ENCODE results near the gene BHLHE23. TPM values are rescaled to one million over a fixed set of nuclear protein-coding genes. Genes with fewer than 3 reads are reported as not detected.

BHLHE23 gene
- total RNA-seq, 4 donors from 2014 or later: not detected

- H3K9me3 ChIP-seq: peaks cover 0 to 12% (median 10%) of the 10 kb centered on the region in 4 donors
- no peak for DNase-seq (ENCODE audit: extremely low spot score)
- no peak overlapping the region for H3K4me3 ChIP-seq
- WGBS: 45% methylated on average over 9 of the region's 12 CpGs
- H3K4me1 ChIP-seq: peaks cover 0 to 11% (median 6%) of the 10 kb centered on the region in 4 donors
- intact Hi-C loops (cut with DNase I): no loop called here
- H3K36me3 ChIP-seq: no peaks in the 10 kb centered on the region
- no peak overlapping the region for H3K27ac ChIP-seq (replicated peaks in 1 of 4)
- H3K27me3 ChIP-seq: peaks cover 0 to 95% (median 39%) of the 10 kb centered on the region in 4 donors
- TF ChIP-seq POLR2A (IDR thresholded peaks at IDR 0.05; ENCODE audit: low read depth) (no peak), POLR2AphosphoS5 (IDR thresholded peaks at IDR 0.05) (no peak), CTCF (IDR thresholded peaks at IDR 0.05) (no peak), EP300 (IDR thresholded peaks at IDR 0.05) (no peak)
Measured at GRCh38 chr20:63022501-63022900, 15.7 kb upstream of the BHLHE23 start.

DNA sequence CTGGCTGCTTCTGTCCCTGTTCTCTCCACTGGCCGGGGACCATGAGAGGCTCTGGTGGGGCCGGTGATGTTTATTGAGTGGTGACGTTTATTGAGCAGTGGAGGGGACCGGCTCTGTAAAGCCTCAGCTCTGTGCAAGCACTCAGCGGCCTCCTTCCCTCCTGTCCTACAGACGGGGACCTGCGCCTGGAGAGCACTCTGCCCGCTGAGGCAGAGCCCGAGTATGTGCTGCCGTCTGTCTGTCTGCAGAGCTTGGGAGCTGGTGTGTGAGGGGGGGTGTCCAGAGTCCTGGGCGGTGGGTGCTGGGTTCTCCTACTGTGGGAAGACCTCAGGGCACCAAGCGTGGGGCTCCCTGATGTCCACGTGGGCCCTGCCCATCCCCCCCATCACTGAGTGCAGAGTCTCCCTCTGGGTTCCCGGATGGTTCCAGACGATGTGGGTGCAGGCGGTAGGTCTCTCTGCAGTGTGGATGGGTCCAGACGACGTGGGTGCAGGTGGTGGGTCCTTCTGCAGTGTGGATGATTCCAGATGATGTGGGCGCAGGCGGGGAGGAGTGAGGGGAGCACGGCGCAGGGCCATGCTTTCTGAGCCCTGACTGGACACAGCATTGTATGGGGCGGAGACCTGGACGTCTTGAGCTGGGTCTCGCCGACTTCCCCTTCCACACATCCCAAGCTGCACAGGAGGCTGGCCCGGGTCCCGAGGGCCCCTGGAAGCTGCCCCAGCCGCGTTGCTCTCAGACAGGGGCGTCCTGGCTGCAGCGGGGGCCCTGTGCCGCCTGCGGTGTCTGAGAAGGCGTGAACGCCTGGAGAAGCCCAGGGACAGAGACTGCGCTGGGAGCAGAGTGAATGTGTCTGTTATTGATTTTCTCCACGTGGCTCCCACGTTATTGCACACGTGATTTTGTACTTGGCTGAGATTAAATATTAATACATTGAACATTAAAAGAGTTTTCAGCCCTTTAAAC lies 14.9 kb upstream of the BHLHE23 start:
- intact Hi-C loops (cut with DNase I): no loop called here
- DNase-seq (ENCODE audit: extremely low spot score): no peak
- H3K36me3 ChIP-seq: no peaks in the 10 kb centered on the region
- no peak overlapping the region for H3K4me3 ChIP-seq
- no peak overlapping the region for H3K27ac ChIP-seq (replicated peaks in 1 of 4)
- peaks cover 0 to 12% (median 10%) of the 10 kb centered on the region in 4 donors for H3K9me3 ChIP-seq
- TF ChIP-seq EP300 (IDR thresholded peaks at IDR 0.05) (no peak), POLR2AphosphoS5 (IDR thresholded peaks at IDR 0.05) (no peak), CTCF (IDR thresholded peaks at IDR 0.05) (no peak), POLR2A (IDR thresholded peaks at IDR 0.05; ENCODE audit: low read depth) (no peak)
- peaks cover 0 to 11% (median 6%) of the 10 kb centered on the region in 4 donors for H3K4me1 ChIP-seq
- peaks cover 0 to 95% (median 35%) of the 10 kb centered on the region in 4 donors for H3K27me3 ChIP-seq
- WGBS: 70% methylated on average over 35 of the region's 40 CpGs

DNA sequence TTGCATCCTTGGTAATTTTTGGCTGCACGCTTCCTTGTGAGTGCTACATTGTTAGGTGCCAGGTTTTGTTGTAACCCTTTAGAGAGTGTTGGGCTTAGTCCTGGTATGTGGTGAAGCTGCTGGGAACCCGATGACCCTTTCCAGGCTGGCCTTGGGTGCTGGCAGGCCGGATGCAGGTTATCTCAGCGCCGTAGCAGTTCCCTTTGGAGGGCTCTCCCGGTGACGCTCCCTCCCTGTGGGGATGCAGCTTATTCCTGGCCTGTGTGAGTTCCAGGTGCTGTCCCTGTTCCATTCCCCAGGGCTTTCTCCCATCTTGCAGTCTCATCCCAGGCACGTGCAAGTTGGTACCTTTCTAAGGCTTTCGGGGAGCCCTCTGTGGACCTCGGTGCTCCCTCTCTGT lies 13.9 kb upstream of the BHLHE23 start:
- intact Hi-C loops (cut with DNase I): no loop called here
- H3K27ac ChIP-seq (replicated peaks in 1 of 4): no peak overlapping the region
- no peak for DNase-seq (ENCODE audit: extremely low spot score)
- no peak for TF ChIP-seq CTCF (IDR thresholded peaks at IDR 0.05)
- no peak for TF ChIP-seq EP300 (IDR thresholded peaks at IDR 0.05)
- TF ChIP-seq POLR2A (IDR thresholded peaks at IDR 0.05; ENCODE audit: low read depth): no peak
- TF ChIP-seq POLR2AphosphoS5 (IDR thresholded peaks at IDR 0.05): no peak
- no peak overlapping the region for H3K4me3 ChIP-seq
- H3K27me3 ChIP-seq: peaks cover 0 to 95% (median 27%) of the 10 kb centered on the region in 4 donors
- H3K36me3 ChIP-seq: no peaks in the 10 kb centered on the region
- 81% methylated on average over 3 of the region's 10 CpGs for WGBS
- peaks cover 0 to 5% (median 3%) of the 10 kb centered on the region in 4 donors for H3K4me1 ChIP-seq
- peaks cover 0 to 12% (median 10%) of the 10 kb centered on the region in 4 donors for H3K9me3 ChIP-seq

DNA sequence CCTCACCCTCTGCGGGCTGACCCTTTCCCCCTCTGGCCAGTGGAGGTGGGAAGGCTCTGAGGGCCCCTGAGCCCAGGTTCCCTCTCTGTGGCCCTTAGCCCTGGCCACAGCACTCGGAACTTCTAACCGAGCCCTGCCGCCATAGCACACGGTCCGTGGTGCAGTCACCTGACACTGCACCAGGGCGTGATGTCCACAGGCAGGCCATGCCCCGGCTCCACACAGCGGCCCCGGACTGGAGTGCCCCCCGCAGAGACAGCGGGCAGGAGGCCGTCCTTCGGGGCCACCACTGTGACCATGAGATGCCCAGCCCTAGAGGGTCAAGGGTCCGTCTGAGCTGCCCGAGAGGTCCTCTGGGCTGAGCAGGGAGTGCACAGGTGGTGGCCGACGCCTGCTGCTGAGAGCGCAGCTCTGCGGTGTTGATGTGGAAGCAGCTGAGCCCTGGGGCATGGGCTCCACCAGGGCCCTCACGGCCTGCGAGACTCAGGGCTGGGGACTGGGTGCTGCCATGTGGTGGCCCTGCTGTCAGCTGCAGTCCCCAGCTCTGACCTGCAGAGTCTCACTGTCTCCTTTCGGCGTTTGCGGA lies 11.2 kb upstream of the BHLHE23 start:
- TF ChIP-seq POLR2AphosphoS5 (IDR thresholded peaks at IDR 0.05) (no peak), POLR2A (IDR thresholded peaks at IDR 0.05; ENCODE audit: low read depth) (no peak), CTCF (IDR thresholded peaks at IDR 0.05) (no peak), EP300 (IDR thresholded peaks at IDR 0.05) (no peak)
- H3K27me3 ChIP-seq: peaks cover 0 to 95% (median 24%) of the 10 kb centered on the region in 4 donors
- peaks cover 0 to 27% (median 21%) of the 10 kb centered on the region in 4 donors for H3K9me3 ChIP-seq
- H3K4me1 ChIP-seq: no peaks in the 10 kb centered on the region
- H3K4me3 ChIP-seq: no peak overlapping the region
- no peak for DNase-seq (ENCODE audit: extremely low spot score)
- intact Hi-C loops (cut with DNase I): no loop called here
- H3K27ac ChIP-seq (replicated peaks in 1 of 4): no peak overlapping the region
- no peaks in the 10 kb centered on the region for H3K36me3 ChIP-seq
- WGBS: 79% methylated on average over 22 of the region's 25 CpGs
